Measurements from ENCODE around the gene CABLES1. TPM values are rescaled to one million over a fixed set of nuclear protein-coding genes. Genes with fewer than 3 reads are reported as not detected.
"Not testable (repeated sequence)": the region's sequence is repeated elsewhere in the genome, so short reads cannot be mapped to it uniquely, and the experiment has no call there.

The CABLES1 gene
- total RNA-seq, 1 donor from 2014 or later = 12.7 TPM

- no peaks in the 10 kb centered on the region for H3K27me3 Mint-ChIP-seq (ENCODE audit: low read depth)
- H3K36me3 Mint-ChIP-seq = peaks cover 2% of the 10 kb centered on the region
- H3K4me1 Mint-ChIP-seq = peaks cover 14% of the 10 kb centered on the region
- H3K9me3 Mint-ChIP-seq = no peaks in the 10 kb centered on the region
- H3K4me3 Mint-ChIP-seq = no peak overlapping the region
- no peak overlapping the region for H3K27ac Mint-ChIP-seq
- no peak for DNase-seq (ENCODE audit: low spot score in 2 of 2, unreplicated experiment in 2 of 2)
- TF ChIP-seq CTCF (IDR thresholded peaks at IDR 0.05; ENCODE audit: unreplicated experiment) = no peak
Measured at GRCh38 chr18:23239885-23240608, 104.8 kb downstream of the CABLES1 start.

GRCh38 chr18:23240609-23240930, 105.3 kb downstream of the CABLES1 start:
- no peaks in the 10 kb centered on the region for H3K27me3 Mint-ChIP-seq (ENCODE audit: low read depth)
- peaks cover 2% of the 10 kb centered on the region for H3K36me3 Mint-ChIP-seq
- H3K9me3 Mint-ChIP-seq = no peaks in the 10 kb centered on the region
- peaks cover 14% of the 10 kb centered on the region for H3K4me1 Mint-ChIP-seq
- no peak for TF ChIP-seq CTCF (IDR thresholded peaks at IDR 0.05; ENCODE audit: unreplicated experiment)
- H3K27ac Mint-ChIP-seq = no peak overlapping the region
- DNase-seq (ENCODE audit: low spot score in 2 of 2, unreplicated experiment in 2 of 2) = no peak
- H3K4me3 Mint-ChIP-seq = no peak overlapping the region

- not testable (repeated sequence) for H3K4me3 Mint-ChIP-seq; H3K27ac Mint-ChIP-seq; H3K9me3 Mint-ChIP-seq; DNase-seq (ENCODE audit: low spot score in 2 of 2, unreplicated experiment in 2 of 2); H3K36me3 Mint-ChIP-seq; H3K27me3 Mint-ChIP-seq (ENCODE audit: low read depth)
- H3K4me1 Mint-ChIP-seq = peaks cover 14% of the 10 kb centered on the region
Measured at GRCh38 chr18:23241833-23242496, 106.7 kb downstream of the CABLES1 start.

- no peak overlapping the region for H3K4me3 Mint-ChIP-seq
- peaks cover 9% of the 10 kb centered on the region for H3K4me1 Mint-ChIP-seq
- no peak for TF ChIP-seq CTCF (IDR thresholded peaks at IDR 0.05; ENCODE audit: unreplicated experiment)
- no peak for DNase-seq (ENCODE audit: low spot score in 2 of 2, unreplicated experiment in 2 of 2)
- no peak overlapping the region for H3K27ac Mint-ChIP-seq
- H3K27me3 Mint-ChIP-seq (ENCODE audit: low read depth) = no peaks in the 10 kb centered on the region
- H3K9me3 Mint-ChIP-seq = peaks cover 3% of the 10 kb centered on the region
- peaks cover 8% of the 10 kb centered on the region for H3K36me3 Mint-ChIP-seq
Measured at GRCh38 chr18:23243178-23243577, 107.9 kb downstream of the CABLES1 start.

GRCh38 chr18:23243816-23244215, 108.5 kb downstream of the CABLES1 start:
- Mint-ChIP-seq H3K36me3 (peaks cover 10% of the 10 kb centered on the region), H3K9me3 (peaks cover 3% of the 10 kb centered on the region), H3K4me1 (peaks cover 3% of the 10 kb centered on the region), H3K27ac (no peak overlapping the region), H3K4me3 (no peak overlapping the region), H3K27me3 (ENCODE audit: low read depth) (no peaks in the 10 kb centered on the region)
- no peak for TF ChIP-seq CTCF (IDR thresholded peaks at IDR 0.05; ENCODE audit: unreplicated experiment)
- DNase-seq (ENCODE audit: low spot score in 2 of 2, unreplicated experiment in 2 of 2) = no peak

- peaks cover 3% of the 10 kb centered on the region for H3K9me3 Mint-ChIP-seq
- no peak overlapping the region for H3K27ac Mint-ChIP-seq
- peaks cover 13% of the 10 kb centered on the region for H3K36me3 Mint-ChIP-seq
- H3K4me1 Mint-ChIP-seq = no peaks in the 10 kb centered on the region
- no peak overlapping the region for H3K4me3 Mint-ChIP-seq
- TF ChIP-seq CTCF (IDR thresholded peaks at IDR 0.05; ENCODE audit: unreplicated experiment) = no peak
- no peaks in the 10 kb centered on the region for H3K27me3 Mint-ChIP-seq (ENCODE audit: low read depth)
- DNase-seq (ENCODE audit: low spot score in 2 of 2, unreplicated experiment in 2 of 2) = no peak
Measured at GRCh38 chr18:23244401-23244800, 109.1 kb downstream of the CABLES1 start.

Data from mesothelial cell of epicardium (in vitro differentiated cells).